SJCRH30 (cell line): ENCODE results near the gene MISP. TPM values are rescaled to one million over a fixed set of nuclear protein-coding genes. Genes with fewer than 3 reads are reported as not detected.
"Not testable (repeated sequence)": the region's sequence is repeated elsewhere in the genome, so short reads cannot be mapped to it uniquely, and the experiment has no call there.

Source experiments
- DNase-seq, 2 experiments: peaks; one replicate each; pipeline ENCODE4 v3.0.0-alpha.2; 2015 to 2020
- H3K27ac ChIP-seq: fragments of 250-450 bp; sonication (Bioruptor Pico); 2 replicates; pipeline ENCODE4 v1.5.1; 2020; ENCODE audit warnings: mild to moderate bottlenecking, moderate library complexity
- H3K27me3 ChIP-seq: fragments of 250-450 bp; sonication (Bioruptor Pico); 2 replicates; pipeline ENCODE4 v1.5.1; 2020; ENCODE audit warnings: mild to moderate bottlenecking, moderate library complexity
- H3K36me3 ChIP-seq: fragments of 250-450 bp; sonication (Bioruptor Pico); 2 replicates; pipeline ENCODE4 v1.5.1; 2020; ENCODE audit warnings: mild to moderate bottlenecking, moderate library complexity
- H3K4me1 ChIP-seq: fragments of 250-450 bp; sonication (Bioruptor Pico); 2 replicates; pipeline ENCODE4 v1.5.1; 2020; ENCODE audit warnings: mild to moderate bottlenecking, moderate library complexity
- H3K4me3 ChIP-seq: fragments of 250-450 bp; sonication (Bioruptor Pico); 2 replicates; pipeline ENCODE4 v1.5.1; 2020; ENCODE audit warnings: mild to moderate bottlenecking, moderate library complexity
- H3K9me3 ChIP-seq: fragments of 250-450 bp; sonication (Bioruptor Pico); replicated peaks from 2 replicates; pipeline ENCODE4 v1.5.1; 2020; ENCODE audit warnings: mild to moderate bottlenecking, moderate library complexity
- total RNA-seq: library from RNA; depleted of rRNA; stranded (reverse); fragments of >200 nt; shearing (Covaris generic); gene quantifications from 2 replicates; pipeline ENCODE4 v1.2.3, GENCODE V29; 2014

The MISP gene
- total RNA-seq, 1 experiment from 2014 or later: 0.18 TPM

DNA sequence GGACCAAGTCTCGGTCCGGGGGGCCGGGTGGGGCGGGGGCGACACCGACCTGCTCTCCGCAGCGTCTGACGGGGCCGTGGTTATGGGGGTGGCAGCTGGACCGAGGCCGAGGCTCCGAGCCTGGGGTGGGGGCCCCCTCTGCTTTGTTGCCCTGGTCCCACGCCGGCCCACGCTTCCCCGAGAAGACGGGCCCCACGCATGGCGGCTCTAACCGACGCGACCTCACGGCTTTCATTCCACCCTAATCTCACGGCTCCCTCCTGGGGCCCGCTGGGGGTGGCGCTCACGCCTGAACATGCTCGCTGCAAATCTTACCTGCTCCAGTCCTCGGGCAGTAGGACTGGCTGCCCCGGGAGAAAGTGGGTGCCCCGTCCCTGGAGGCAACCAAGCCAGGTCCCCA lies 14.8 kb upstream of the MISP start:
- no peaks in the 10 kb centered on the region for H3K27me3 ChIP-seq
- no peak overlapping the region for H3K4me3 ChIP-seq
- no peaks in the 10 kb centered on the region for H3K36me3 ChIP-seq
- DNase-seq: no peak
- H3K9me3 ChIP-seq: no peaks in the 10 kb centered on the region
- no peak overlapping the region for H3K27ac ChIP-seq
- H3K4me1 ChIP-seq: no peaks in the 10 kb centered on the region

DNA sequence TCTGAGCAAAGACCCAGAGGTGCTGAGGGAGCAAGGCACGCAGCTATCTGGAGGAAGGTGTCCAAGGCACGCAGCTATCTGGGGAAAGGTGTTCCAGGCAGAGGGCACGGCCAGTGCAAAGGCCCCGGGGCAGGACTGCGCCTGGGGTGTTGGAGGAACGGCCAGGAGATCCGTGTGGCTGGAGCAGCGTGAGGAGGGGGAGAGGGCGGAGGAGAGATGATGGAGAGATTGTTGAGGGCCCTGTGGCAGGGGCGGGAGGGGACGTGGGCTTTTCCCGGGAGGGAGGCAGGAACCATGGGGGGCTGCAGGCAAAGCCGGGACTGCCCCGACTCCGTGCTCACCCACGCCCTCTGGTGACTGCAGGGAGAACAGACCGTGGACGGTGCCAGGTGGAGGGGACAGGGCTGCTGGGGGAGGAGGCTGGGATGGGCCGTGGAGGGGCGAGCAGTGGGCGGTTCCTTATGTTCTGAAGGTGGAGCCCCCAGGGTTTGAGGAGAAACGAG lies 13.3 kb upstream of the MISP start:
- no peaks in the 10 kb centered on the region for H3K4me1 ChIP-seq
- no peak overlapping the region for H3K4me3 ChIP-seq
- no peaks in the 10 kb centered on the region for H3K9me3 ChIP-seq
- no peaks in the 10 kb centered on the region for H3K36me3 ChIP-seq
- H3K27me3 ChIP-seq: no peaks in the 10 kb centered on the region
- H3K27ac ChIP-seq: no peak overlapping the region
- peak; percentile 61 to 69 for DNase-seq

DNA sequence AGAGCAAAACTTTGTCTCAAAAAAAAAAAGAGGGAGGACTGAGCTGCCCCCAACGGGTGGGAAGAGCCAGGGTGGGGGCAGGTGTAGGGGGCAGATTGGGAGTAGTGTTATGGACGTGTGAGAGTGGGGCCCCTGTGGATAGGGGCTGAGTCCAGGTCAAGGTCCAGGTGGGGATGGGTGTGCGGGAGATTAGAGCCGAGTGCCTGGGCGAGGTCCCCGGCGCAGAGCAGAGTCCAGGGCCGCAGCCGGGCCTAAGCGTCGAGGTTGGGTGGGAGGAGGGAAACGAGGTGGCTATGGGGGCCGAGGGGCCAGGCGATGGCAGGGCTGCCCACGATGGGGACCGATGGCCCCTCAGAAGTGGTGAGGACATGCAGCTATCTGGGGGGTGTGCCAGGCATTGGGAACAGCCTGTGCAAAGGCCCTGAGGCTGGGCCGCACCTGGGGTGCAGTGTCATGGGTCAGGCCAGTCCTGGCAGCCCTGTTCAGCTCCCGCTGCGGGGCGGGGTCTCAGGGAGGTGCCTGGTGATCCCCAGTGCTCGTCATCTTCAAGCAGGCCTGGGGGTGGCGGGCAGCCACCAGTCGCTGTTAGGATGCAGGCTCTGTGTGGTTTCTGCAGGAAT lies 12.3 kb upstream of the MISP start:
- H3K4me1 ChIP-seq: no peaks in the 10 kb centered on the region
- no peak overlapping the region for H3K27ac ChIP-seq
- no peak for DNase-seq
- H3K27me3 ChIP-seq: no peaks in the 10 kb centered on the region
- H3K36me3 ChIP-seq: no peaks in the 10 kb centered on the region
- no peak overlapping the region for H3K4me3 ChIP-seq
- no peaks in the 10 kb centered on the region for H3K9me3 ChIP-seq

DNA sequence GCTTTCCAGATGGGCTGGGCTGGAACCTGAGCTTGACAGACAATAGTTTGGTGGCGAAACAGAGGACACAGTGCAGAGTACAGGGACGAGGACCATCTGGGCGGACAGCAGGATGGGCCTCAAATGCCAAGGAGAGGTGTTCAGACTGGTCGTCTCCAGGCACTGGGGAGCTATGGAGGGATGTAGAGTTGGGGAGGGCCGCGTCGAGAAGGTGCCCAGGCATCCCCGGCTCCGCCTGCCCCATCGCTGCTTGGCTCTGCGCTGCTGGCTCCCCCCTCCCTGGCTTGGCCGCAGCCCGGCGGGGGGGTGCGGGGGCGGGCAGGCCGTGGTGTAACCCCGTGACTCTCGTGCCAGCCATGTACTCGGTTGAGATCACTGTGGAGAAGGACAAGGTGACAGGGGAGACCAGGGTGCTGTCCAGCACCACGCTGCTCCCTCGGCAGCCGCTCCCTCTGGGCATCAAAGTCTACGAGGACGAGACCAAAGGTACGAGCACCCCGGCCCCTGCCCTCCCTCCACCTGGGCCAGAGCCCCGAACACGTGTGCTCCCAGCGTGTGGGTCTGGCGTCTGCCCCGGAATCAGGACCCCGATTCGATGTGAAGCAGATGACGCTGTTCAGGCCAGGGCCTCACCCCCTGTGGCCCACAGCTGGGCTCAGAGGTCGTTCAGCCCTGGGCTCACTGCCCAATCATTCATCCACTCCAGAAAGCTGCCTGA lies 10.8 kb upstream of the MISP start:
- DNase-seq: no peak
- H3K4me3 ChIP-seq: no peak overlapping the region
- no peaks in the 10 kb centered on the region for H3K27me3 ChIP-seq
- no peaks in the 10 kb centered on the region for H3K4me1 ChIP-seq
- no peaks in the 10 kb centered on the region for H3K36me3 ChIP-seq
- no peak overlapping the region for H3K27ac ChIP-seq
- no peaks in the 10 kb centered on the region for H3K9me3 ChIP-seq

- H3K36me3 ChIP-seq, H3K27me3 ChIP-seq, H3K9me3 ChIP-seq, H3K27ac ChIP-seq, DNase-seq, H3K4me3 ChIP-seq, H3K4me1 ChIP-seq: not testable (repeated sequence)
Observed at GRCh38 chr19:740816-741505, 10.0 kb upstream of the MISP start.

GRCh38 chr19:741506-742131 lies 9.3 kb upstream of the MISP start:
- Histone ChIP-seq H3K36me3 (no peaks in the 10 kb centered on the region), H3K27me3 (no peaks in the 10 kb centered on the region), H3K27ac (no peak overlapping the region), H3K4me1 (no peaks in the 10 kb centered on the region), H3K4me3 (no peak overlapping the region), H3K9me3 (no peaks in the 10 kb centered on the region)
- DNase-seq: peak; percentile 46 to 57

GRCh38 chr19:742540-743075 lies 8.3 kb upstream of the MISP start:
- H3K9me3 ChIP-seq: no peaks in the 10 kb centered on the region
- no peak overlapping the region for H3K27ac ChIP-seq
- H3K36me3 ChIP-seq: no peaks in the 10 kb centered on the region
- DNase-seq: no peak
- no peaks in the 10 kb centered on the region for H3K4me1 ChIP-seq
- H3K27me3 ChIP-seq: no peaks in the 10 kb centered on the region
- no peak overlapping the region for H3K4me3 ChIP-seq

DNA sequence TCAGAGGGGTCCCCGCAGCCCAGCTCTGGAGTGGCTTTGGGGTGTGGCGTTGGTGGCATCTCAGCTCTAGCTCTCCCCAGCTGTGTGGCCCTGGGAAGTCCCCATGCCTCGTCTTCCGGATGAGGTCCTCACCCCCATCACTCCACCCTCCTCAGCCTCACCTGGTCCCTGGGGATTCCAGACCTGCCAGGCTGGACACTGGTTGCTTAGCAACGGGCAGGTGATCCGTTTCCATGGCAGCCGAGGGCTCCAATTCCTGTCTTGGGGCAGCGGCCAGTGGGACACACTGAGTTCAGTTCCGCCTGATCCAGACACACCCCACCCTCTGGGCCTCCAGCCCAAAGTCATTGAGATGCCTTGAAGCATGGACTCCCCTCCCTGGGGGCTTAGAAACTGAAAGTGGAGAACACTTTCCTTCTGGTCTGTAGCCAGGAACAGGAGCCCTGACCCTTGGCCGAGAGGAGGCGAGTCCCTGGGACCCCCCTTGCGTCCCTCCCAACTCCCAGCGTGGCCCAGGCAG lies 7.7 kb upstream of the MISP start:
- Histone ChIP-seq H3K27ac (no peak overlapping the region), H3K27me3 (no peaks in the 10 kb centered on the region), H3K9me3 (no peaks in the 10 kb centered on the region), H3K4me1 (no peaks in the 10 kb centered on the region), H3K4me3 (no peak overlapping the region), H3K36me3 (no peaks in the 10 kb centered on the region)
- no peak for DNase-seq

DNA sequence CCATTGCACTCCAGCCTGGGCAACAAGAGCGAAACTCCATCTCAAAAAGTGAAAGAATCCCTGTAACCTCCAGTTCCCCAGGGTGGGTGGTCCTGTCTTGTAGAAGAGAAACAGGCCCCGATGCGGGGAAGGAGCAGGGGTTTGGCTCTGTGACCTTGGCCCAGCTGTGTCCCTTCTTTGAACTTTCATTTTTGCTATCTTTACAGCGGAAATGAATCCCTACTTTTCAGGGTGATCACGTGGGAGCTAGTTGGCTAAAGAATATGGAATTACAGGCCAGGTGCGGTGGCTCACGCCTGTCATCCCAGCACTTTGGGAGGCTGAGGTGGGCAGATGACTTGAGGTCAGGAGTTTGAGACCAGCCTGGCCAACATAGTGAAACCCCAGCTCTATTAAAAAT lies 5.8 kb upstream of the MISP start:
- H3K4me3 ChIP-seq, H3K4me1 ChIP-seq, H3K27me3 ChIP-seq, H3K36me3 ChIP-seq, H3K27ac ChIP-seq, H3K9me3 ChIP-seq, DNase-seq: not testable (repeated sequence)

- no peaks in the 10 kb centered on the region for H3K36me3 ChIP-seq
- DNase-seq: no peak
- no peaks in the 10 kb centered on the region for H3K9me3 ChIP-seq
- no peaks in the 10 kb centered on the region for H3K27me3 ChIP-seq
- no peak overlapping the region for H3K4me3 ChIP-seq
- H3K4me1 ChIP-seq: peaks cover 3% of the 10 kb centered on the region
- H3K27ac ChIP-seq: no peak overlapping the region
Observed at GRCh38 chr19:746208-746819, 4.6 kb upstream of the MISP start.

DNA sequence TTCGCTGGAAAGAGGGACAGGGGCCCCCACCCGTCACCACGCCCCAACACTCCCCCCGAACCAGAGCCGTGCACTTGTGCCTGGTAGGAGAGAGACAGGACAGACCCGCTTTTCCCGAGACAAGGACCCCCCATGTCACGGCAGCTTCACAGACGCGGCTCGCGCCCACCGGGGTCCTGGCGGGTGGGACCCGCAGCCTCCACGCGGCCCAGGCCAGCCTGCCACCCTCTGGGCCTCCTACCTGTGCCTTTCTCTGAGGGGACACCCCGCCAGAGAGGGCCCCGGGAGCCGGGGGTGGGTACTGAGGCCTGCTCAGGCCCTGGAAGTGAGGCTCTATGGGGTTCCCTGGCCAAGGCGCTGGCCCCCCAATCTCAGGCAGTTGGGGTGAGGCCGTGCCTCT lies 4.0 kb upstream of the MISP start:
- DNase-seq: no peak

GRCh38 chr19:747432-748273 lies 3.3 kb upstream of the MISP start:
- no peaks in the 10 kb centered on the region for H3K27me3 ChIP-seq
- no peak for DNase-seq
- H3K36me3 ChIP-seq: no peaks in the 10 kb centered on the region
- H3K4me1 ChIP-seq: peaks cover 8% of the 10 kb centered on the region
- H3K9me3 ChIP-seq: no peaks in the 10 kb centered on the region
- H3K4me3 ChIP-seq: no peak overlapping the region
- H3K27ac ChIP-seq: no peak overlapping the region

More for the DNA sequence above, 4.0 kb upstream of the MISP start:
- Histone ChIP-seq H3K27me3 (no peaks in the 10 kb centered on the region), H3K27ac (no peak overlapping the region), H3K4me3 (no peak overlapping the region), H3K9me3 (no peaks in the 10 kb centered on the region), H3K4me1 (peaks cover 8% of the 10 kb centered on the region), H3K36me3 (no peaks in the 10 kb centered on the region)

- Histone ChIP-seq H3K4me3 (no peak overlapping the region), H3K27ac (no peak overlapping the region), H3K9me3 (no peaks in the 10 kb centered on the region), H3K4me1 (peaks cover 11% of the 10 kb centered on the region), H3K36me3 (no peaks in the 10 kb centered on the region), H3K27me3 (no peaks in the 10 kb centered on the region)
- DNase-seq: no peak
Observed at GRCh38 chr19:748274-748598, 2.7 kb upstream of the MISP start.

DNA sequence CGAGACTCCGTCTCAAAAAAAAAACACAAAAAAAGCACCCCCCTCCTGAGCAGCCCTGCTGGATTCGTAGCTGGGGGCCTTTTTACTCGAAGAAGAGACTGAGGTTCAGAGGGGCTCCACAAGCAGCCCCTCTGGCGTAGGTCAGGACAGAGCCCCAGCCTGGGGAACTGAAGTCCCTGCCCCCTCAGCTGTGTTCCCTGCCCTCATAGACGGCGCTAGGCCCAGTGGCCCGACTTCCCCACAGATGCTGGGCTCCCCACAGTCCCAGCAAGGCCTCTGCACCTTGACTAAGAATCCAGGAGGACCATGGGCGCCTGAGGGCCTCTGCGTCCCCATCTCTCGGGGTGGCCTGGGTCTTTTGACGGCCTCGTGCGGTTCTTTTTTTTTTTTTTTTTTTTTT lies 1.1 kb upstream of the MISP start:
- Histone ChIP-seq H3K36me3 (no peaks in the 10 kb centered on the region), H3K27me3 (no peaks in the 10 kb centered on the region)
- no peak for DNase-seq

More for the DNA sequence above, 1.1 kb upstream of the MISP start:
- H3K4me1 ChIP-seq: peaks cover 18% of the 10 kb centered on the region
- no peaks in the 10 kb centered on the region for H3K9me3 ChIP-seq
- H3K27ac ChIP-seq: no peak overlapping the region
- no peak overlapping the region for H3K4me3 ChIP-seq
